ENCODE measurements around the gene PCDHA7.
"Not testable (repeated sequence)": the region's sequence is repeated elsewhere in the genome, so short reads cannot be mapped to it uniquely, and the experiment has no call there.

PCDHA7 gene

GRCh38 chr5:140796072-140796717, 37.9 kb upstream of the PCDHA7 start:
- not testable (repeated sequence) for H2AK5ac ChIP-seq (ENCODE audit: low read depth, low read length); H2BK12ac ChIP-seq (ENCODE audit: low read length); H3K9ac ChIP-seq (ENCODE audit: low read depth, low read length, poor library complexity); H2BK120ac ChIP-seq (ENCODE audit: low read depth, low read length); H3K27ac ChIP-seq (replicated peaks; ENCODE audit: low read length); H2AFZ ChIP-seq (ENCODE audit: low read length); H3K4ac ChIP-seq (ENCODE audit: low read length); H2BK5ac ChIP-seq (ENCODE audit: low read length); H2BK15ac ChIP-seq (ENCODE audit: low read length); H3K79me1 ChIP-seq (ENCODE audit: low read depth, low read length); H3K36me3 ChIP-seq (replicated peaks in 1 of 2; ENCODE audit: control insufficient read depth in 2 of 2, insufficient read depth in 2 of 2, low read length in 2 of 2); DNase-seq (ENCODE audit: low spot score); H3K27me3 ChIP-seq (ENCODE audit: control insufficient read depth in 3 of 3, insufficient read depth in 3 of 3, low read depth in 1 of 3, low read length in 3 of 3); H3K4me1 ChIP-seq (ENCODE audit: control insufficient read depth in 2 of 2, insufficient read depth in 1 of 2, low read depth in 1 of 2, low read length in 2 of 2); H4K91ac ChIP-seq (ENCODE audit: low read depth, low read length, poor library complexity); H3K23ac ChIP-seq (ENCODE audit: low read depth, low read length, poor library complexity); H3K14ac ChIP-seq (ENCODE audit: low read length); H3K18ac ChIP-seq (ENCODE audit: low read length)
- Histone ChIP-seq H3K4me3 (ENCODE audit: low read length in 2 of 2) (peak overlapping the region in 1 of 2 donors; percentile 69), H3K4me2 (ENCODE audit: insufficient read depth, low read length, poor library complexity, severe bottlenecking) (peak overlapping the region; percentile 11), H4K8ac (ENCODE audit: low read depth, low read length) (peak overlapping the region; percentile 52), H3K9me3 (replicated peaks in 1 of 2; ENCODE audit: control insufficient read depth in 2 of 2, insufficient read depth in 1 of 2, low read depth in 1 of 2, low read length in 2 of 2) (peaks cover 24 to 53% of the 10 kb centered on the region in 2 donors)
- no CpG with 5 or more reads among the region's 72 CpGs for WGBS, 2 donors (ENCODE audit: extremely low coverage in 2 of 2, insufficient read length in 2 of 2, insufficient replicate concordance in 1 of 2)

- Histone ChIP-seq H3K18ac (ENCODE audit: low read length) (no peak overlapping the region), H2AFZ (ENCODE audit: low read length) (no peak overlapping the region), H3K27ac (replicated peaks; ENCODE audit: low read length) (no peak overlapping the region), H2BK5ac (ENCODE audit: low read length) (no peak overlapping the region), H3K36me3 (replicated peaks in 1 of 2; ENCODE audit: control insufficient read depth in 2 of 2, insufficient read depth in 2 of 2, low read length in 2 of 2) (peaks cover 2 to 8% of the 10 kb centered on the region in 2 donors), H3K4me2 (ENCODE audit: insufficient read depth, low read length, poor library complexity, severe bottlenecking) (no peak overlapping the region), H3K4me3 (ENCODE audit: low read length in 2 of 2) (peak overlapping the region in 1 of 2 donors; percentile 69), H3K23ac (ENCODE audit: low read depth, low read length, poor library complexity) (peak overlapping the region; percentile 89), H2BK15ac (ENCODE audit: low read length) (no peak overlapping the region), H3K79me1 (ENCODE audit: low read depth, low read length) (peaks cover 3% of the 10 kb centered on the region), H2BK120ac (ENCODE audit: low read depth, low read length) (no peak overlapping the region), H3K4ac (ENCODE audit: low read length) (no peak overlapping the region), H3K14ac (ENCODE audit: low read length) (peak overlapping the region; percentile 31), H4K8ac (ENCODE audit: low read depth, low read length) (peak overlapping the region; percentile 52), H3K9ac (ENCODE audit: low read depth, low read length, poor library complexity) (peak overlapping the region; percentile 63), H3K4me1 (ENCODE audit: control insufficient read depth in 2 of 2, insufficient read depth in 1 of 2, low read depth in 1 of 2, low read length in 2 of 2) (no peaks in the 10 kb centered on the region), H3K27me3 (ENCODE audit: control insufficient read depth in 3 of 3, insufficient read depth in 3 of 3, low read depth in 1 of 3, low read length in 3 of 3) (no peaks in the 10 kb centered on the region), H3K9me3 (replicated peaks in 1 of 2; ENCODE audit: control insufficient read depth in 2 of 2, insufficient read depth in 1 of 2, low read depth in 1 of 2, low read length in 2 of 2) (peaks cover 24 to 58% of the 10 kb centered on the region in 2 donors), H2BK12ac (ENCODE audit: low read length) (peak overlapping the region; percentile 41), H4K91ac (ENCODE audit: low read depth, low read length, poor library complexity) (no peak overlapping the region), H2AK5ac (ENCODE audit: low read depth, low read length) (no peak overlapping the region)
- no peak for DNase-seq (ENCODE audit: low spot score)
- WGBS, 2 donors (ENCODE audit: extremely low coverage in 2 of 2, insufficient read length in 2 of 2, insufficient replicate concordance in 1 of 2), result no CpG with 5 or more reads among the region's 39 CpGs
These were observed 37.4 kb upstream of the PCDHA7 start for GRCh38 chr5:140796718-140797095.

GRCh38 chr5:140800816-140801493, 33.1 kb upstream of the PCDHA7 start, which contains the start of gene PCDHA3:
TSS of gene PCDHA3 (plus strand) at chr5:140801057.
- Histone ChIP-seq H3K27ac (replicated peaks; ENCODE audit: low read length) (no peak within 1 kb of the TSS), H2AFZ (ENCODE audit: low read length) (no peak within 1 kb of the TSS), H3K79me1 (ENCODE audit: low read depth, low read length) (peaks cover 6% of the 10 kb centered on the region), H3K9ac (ENCODE audit: low read depth, low read length, poor library complexity) (no peak within 1 kb of the TSS), H2BK5ac (ENCODE audit: low read length) (no peak within 1 kb of the TSS), H3K4me3 (ENCODE audit: low read length in 2 of 2) (peak within 1 kb of the TSS in 1 of 2 donors; percentile 50), H2BK15ac (ENCODE audit: low read length) (no peak within 1 kb of the TSS), H4K91ac (ENCODE audit: low read depth, low read length, poor library complexity) (no peak within 1 kb of the TSS), H2BK120ac (ENCODE audit: low read depth, low read length) (no peak within 1 kb of the TSS), H3K4me1 (ENCODE audit: control insufficient read depth in 2 of 2, insufficient read depth in 1 of 2, low read depth in 1 of 2, low read length in 2 of 2) (no peaks in the 10 kb centered on the region), H3K23ac (ENCODE audit: low read depth, low read length, poor library complexity) (no peak within 1 kb of the TSS), H4K8ac (ENCODE audit: low read depth, low read length) (no peak within 1 kb of the TSS), H3K4ac (ENCODE audit: low read length) (no peak within 1 kb of the TSS), H3K27me3 (ENCODE audit: control insufficient read depth in 3 of 3, insufficient read depth in 3 of 3, low read depth in 1 of 3, low read length in 3 of 3) (no peaks in the 10 kb centered on the region), H3K4me2 (ENCODE audit: insufficient read depth, low read length, poor library complexity, severe bottlenecking) (no peak within 1 kb of the TSS), H2BK12ac (ENCODE audit: low read length) (no peak within 1 kb of the TSS), H3K9me3 (replicated peaks in 1 of 2; ENCODE audit: control insufficient read depth in 2 of 2, insufficient read depth in 1 of 2, low read depth in 1 of 2, low read length in 2 of 2) (peaks cover 26 to 55% of the 10 kb centered on the region in 2 donors), H3K18ac (ENCODE audit: low read length) (no peak within 1 kb of the TSS), H2AK5ac (ENCODE audit: low read depth, low read length) (no peak within 1 kb of the TSS), H3K36me3 (replicated peaks in 1 of 2; ENCODE audit: control insufficient read depth in 2 of 2, insufficient read depth in 2 of 2, low read length in 2 of 2) (peaks cover 5 to 16% of the 10 kb centered on the region in 2 donors), H3K14ac (ENCODE audit: low read length) (no peak within 1 kb of the TSS)
- no peak for DNase-seq (ENCODE audit: low spot score)
- WGBS, 2 donors (ENCODE audit: extremely low coverage in 2 of 2, insufficient read length in 2 of 2, insufficient replicate concordance in 1 of 2), result no CpG with 5 or more reads among the region's 29 CpGs

- Histone ChIP-seq H3K4me1 (ENCODE audit: control insufficient read depth in 2 of 2, insufficient read depth in 1 of 2, low read depth in 1 of 2, low read length in 2 of 2) (no peaks in the 10 kb centered on the region), H3K36me3 (replicated peaks in 1 of 2; ENCODE audit: control insufficient read depth in 2 of 2, insufficient read depth in 2 of 2, low read length in 2 of 2) (peaks cover 5 to 14% of the 10 kb centered on the region in 2 donors), H3K79me1 (ENCODE audit: low read depth, low read length) (peaks cover 6% of the 10 kb centered on the region), H3K4ac (ENCODE audit: low read length) (no peak overlapping the region), H4K91ac (ENCODE audit: low read depth, low read length, poor library complexity) (no peak overlapping the region), H3K23ac (ENCODE audit: low read depth, low read length, poor library complexity) (no peak overlapping the region), H3K14ac (ENCODE audit: low read length) (no peak overlapping the region), H2AFZ (ENCODE audit: low read length) (no peak overlapping the region), H3K4me3 (ENCODE audit: low read length in 2 of 2) (no peak overlapping the region), H3K18ac (ENCODE audit: low read length) (no peak overlapping the region), H3K4me2 (ENCODE audit: insufficient read depth, low read length, poor library complexity, severe bottlenecking) (no peak overlapping the region), H4K8ac (ENCODE audit: low read depth, low read length) (no peak overlapping the region), H3K27ac (replicated peaks; ENCODE audit: low read length) (no peak overlapping the region), H2AK5ac (ENCODE audit: low read depth, low read length) (no peak overlapping the region), H2BK12ac (ENCODE audit: low read length) (no peak overlapping the region), H3K9ac (ENCODE audit: low read depth, low read length, poor library complexity) (no peak overlapping the region), H2BK5ac (ENCODE audit: low read length) (no peak overlapping the region), H3K27me3 (ENCODE audit: control insufficient read depth in 3 of 3, insufficient read depth in 3 of 3, low read depth in 1 of 3, low read length in 3 of 3) (no peaks in the 10 kb centered on the region), H2BK120ac (ENCODE audit: low read depth, low read length) (no peak overlapping the region), H3K9me3 (replicated peaks in 1 of 2; ENCODE audit: control insufficient read depth in 2 of 2, insufficient read depth in 1 of 2, low read depth in 1 of 2, low read length in 2 of 2) (peaks cover 23 to 54% of the 10 kb centered on the region in 2 donors), H2BK15ac (ENCODE audit: low read length) (no peak overlapping the region)
- no CpG with 5 or more reads among the region's 16 CpGs for WGBS, 2 donors (ENCODE audit: extremely low coverage in 2 of 2, insufficient read length in 2 of 2, insufficient replicate concordance in 1 of 2)
- DNase-seq (ENCODE audit: low spot score), result no peak
These were observed 32.6 kb upstream of the PCDHA7 start for GRCh38 chr5:140801494-140801841.
